WTC11 (cell line): ENCODE measurements around the gene BRINP1. TPM values are rescaled to one million over a fixed set of nuclear protein-coding genes. Genes with fewer than 3 reads are reported as not detected.
A peak's percentile ranks its signal among the peaks of the same experiment; 100 is the strongest.

Source experiments
- ATAC-seq: fragments of 200-7000 bp; cut with Tn5 transposase; 2 replicates; pipeline ENCODE4 v1.10.0; 2021; ENCODE audit warnings: mild to moderate bottlenecking, moderate library complexity
- CTCF ChIA-PET: fragments of 300-600 bp; sonication (Branson Sonifier 250); formaldehyde crosslinking; loops from one replicate; lab custom pipeline; 2021; ENCODE audit warnings: antibody characterized with exemption; lab: Charles Lee
- POLR2A ChIA-PET: fragments of 350-600 bp; sonication (Branson Sonifier 250); formaldehyde crosslinking; loops from one replicate; lab custom pipeline; 2021; ENCODE audit warnings: antibody characterized with exemption; lab: Charles Lee
- DNase-seq: peaks from one replicate; pipeline ENCODE4 v3.0.0; 2021; ENCODE audit warnings: low spot score
- H3K27ac Mint-ChIP-seq: 2 replicates; pipeline ENCODE4 v1.8.0; 2021; ENCODE audit warnings: mixed read lengths
- H3K27me3 Mint-ChIP-seq: 2 replicates; pipeline ENCODE4 v1.8.0; 2021; ENCODE audit warnings: low read depth, mild to moderate bottlenecking, moderate library complexity, mixed read lengths
- H3K36me3 Mint-ChIP-seq: 2 replicates; pipeline ENCODE4 v1.8.0; 2021; ENCODE audit warnings: mixed read lengths
- H3K4me1 Mint-ChIP-seq: 2 replicates; pipeline ENCODE4 v1.8.0; 2022; ENCODE audit warnings: mixed read lengths
- H3K4me3 Mint-ChIP-seq: 2 replicates; pipeline ENCODE4 v1.8.0; 2021; ENCODE audit warnings: mild to moderate bottlenecking, moderate library complexity, mixed read lengths
- H3K9me3 Mint-ChIP-seq: 2 replicates; pipeline ENCODE4 v1.8.0; 2021; ENCODE audit warnings: mixed read lengths
- ATF3 ChIP-seq: sonication (generic); formaldehyde crosslinking; conservative IDR thresholded peaks from 2 replicates; pipeline ENCODE4 v1.8.1; 2022; ENCODE audit warnings: mild to moderate bottlenecking, missing genetic modification reagents
- CTCF ChIP-seq: fragments of 200-600 bp; IDR thresholded peaks from 2 replicates; pipeline ENCODE4 v1.8.0; 2022; ENCODE audit warnings: antibody characterized with exemption
- E2F1 ChIP-seq: sonication (generic); formaldehyde crosslinking; IDR thresholded peaks from 2 replicates; pipeline ENCODE4 v1.8.0; 2022; ENCODE audit warnings: mild to moderate bottlenecking, missing genetic modification reagents
- ESRRA ChIP-seq: sonication (generic); formaldehyde crosslinking; IDR thresholded peaks from 2 replicates; pipeline ENCODE4 v1.8.1; 2022; ENCODE audit warnings: mild to moderate bottlenecking, missing genetic modification reagents, borderline replicate concordance
- FOXJ3 ChIP-seq: sonication (generic); formaldehyde crosslinking; IDR thresholded peaks from 2 replicates; pipeline ENCODE4 v1.9.0; 2021; ENCODE audit warnings: missing genetic modification reagents, mild to moderate bottlenecking, borderline replicate concordance
- FOXK1 ChIP-seq: sonication (generic); formaldehyde crosslinking; IDR thresholded peaks from 2 replicates; pipeline ENCODE4 v1.8.0; 2022; ENCODE audit warnings: mild to moderate bottlenecking, moderate library complexity, missing genetic modification reagents
- GABPB1 ChIP-seq: sonication (generic); formaldehyde crosslinking; IDR thresholded peaks from 2 replicates; pipeline ENCODE4 v1.8.1; 2023; ENCODE audit warnings: mild to moderate bottlenecking, missing genetic modification reagents
- GTF2I ChIP-seq: fragments of 250-450 bp; sonication (Bioruptor Pico); conservative IDR thresholded peaks from 2 replicates; pipeline ENCODE4 v1.4.0; 2021; ENCODE audit warnings: mild to moderate bottlenecking
- IRF1 ChIP-seq: sonication (generic); formaldehyde crosslinking; IDR thresholded peaks from 2 replicates; pipeline ENCODE4 v1.8.0; 2023; ENCODE audit warnings: missing genetic modification reagents
- IRF2 ChIP-seq: sonication (generic); formaldehyde crosslinking; IDR thresholded peaks from 2 replicates; pipeline ENCODE4 v1.8.0; 2022; ENCODE audit warnings: low read depth, missing genetic modification reagents, borderline replicate concordance
- NFYB ChIP-seq: sonication (generic); formaldehyde crosslinking; conservative IDR thresholded peaks from 2 replicates; pipeline ENCODE4 v1.8.0; 2022; ENCODE audit warnings: low read depth, missing genetic modification reagents
- RORB ChIP-seq: fragments of 250-450 bp; sonication (Bioruptor Pico); IDR thresholded peaks from 2 replicates; pipeline ENCODE4 v1.9.0; 2021; ENCODE audit warnings: mild to moderate bottlenecking
- SP1 ChIP-seq: sonication (generic); formaldehyde crosslinking; conservative IDR thresholded peaks from 2 replicates; pipeline ENCODE4 v1.8.1; 2022; ENCODE audit warnings: missing genetic modification reagents
- TP53 ChIP-seq: sonication (generic); formaldehyde crosslinking; IDR thresholded peaks from 2 replicates; pipeline ENCODE4 v1.8.1; 2023; ENCODE audit warnings: mild to moderate bottlenecking, missing genetic modification reagents
- USF1 ChIP-seq: sonication (generic); formaldehyde crosslinking; IDR thresholded peaks from 2 replicates; pipeline ENCODE4 v1.8.0; 2022; ENCODE audit warnings: mild to moderate bottlenecking, missing genetic modification reagents
- ZBTB21 ChIP-seq: sonication (generic); formaldehyde crosslinking; IDR thresholded peaks from 2 replicates; pipeline ENCODE4 v1.8.1; 2023; ENCODE audit warnings: mild to moderate bottlenecking, missing genetic modification reagents, borderline replicate concordance
- ZNF121 ChIP-seq: sonication (generic); formaldehyde crosslinking; IDR thresholded peaks from 2 replicates; pipeline ENCODE4 v1.8.0; 2023; ENCODE audit warnings: missing genetic modification reagents
- ZNF512 ChIP-seq: sonication (generic); formaldehyde crosslinking; IDR thresholded peaks from 2 replicates; pipeline ENCODE4 v1.8.1; 2022; ENCODE audit warnings: missing genetic modification reagents, borderline replicate concordance
- ZNF671 ChIP-seq: fragments of 250-450 bp; sonication (Bioruptor Pico); IDR thresholded peaks from 2 replicates; pipeline ENCODE4 v1.8.0; 2021; ENCODE audit warnings: mild to moderate bottlenecking
- total RNA-seq: library from RNA; stranded (reverse); gene quantifications from 3 replicates; pipeline ENCODE4 v1.2.3, GENCODE V29; 2021

Gene BRINP1
- total RNA-seq, 1 experiment from 2014 or later = 19.5 TPM

- POLR2A ChIA-PET = no interaction called here
- H3K4me3 Mint-ChIP-seq = no peak overlapping the region
- peaks cover 20% of the 10 kb centered on the region for H3K9me3 Mint-ChIP-seq
- H3K27ac Mint-ChIP-seq = no peak overlapping the region
- peaks cover 5% of the 10 kb centered on the region; the same call in 1 of the 2 replicates for H3K27me3 Mint-ChIP-seq
- peaks cover 26% of the 10 kb centered on the region for H3K36me3 Mint-ChIP-seq
- ATAC-seq = peak; percentile 50
- no peak for TF ChIP-seq CTCF
- no peak for DNase-seq
- H3K4me1 Mint-ChIP-seq = peaks cover 64% of the 10 kb centered on the region
- CTCF ChIA-PET = interaction anchor here (1.7 kb wide), 1 partner anchor 48 kb away, joined by 3 read pairs; no protein-coding TSS in a partner anchor
Observed at GRCh38 chr9:119332522-119332921, 36.7 kb downstream of the BRINP1 start.

GRCh38 chr9:119322184-119322583 is 47.1 kb downstream of the BRINP1 start:
- no peak for DNase-seq
- CTCF ChIA-PET = interaction anchor here (1.0 kb wide), 1 partner anchor 43 kb away, joined by 3 read pairs; no protein-coding TSS in a partner anchor

GRCh38 chr9:119318371-119318770 is 50.9 kb downstream of the BRINP1 start:
- Mint-ChIP-seq H3K27ac (no peak overlapping the region), H3K27me3 (no peaks in the 10 kb centered on the region), H3K36me3 (no peaks in the 10 kb centered on the region), H3K4me3 (no peak overlapping the region), H3K4me1 (peaks cover 15% of the 10 kb centered on the region), H3K9me3 (no peaks in the 10 kb centered on the region)
- DNase-seq = peak; percentile 16
- ATAC-seq = peak; percentile 71
- ChIA-PET CTCF (no interaction called here), POLR2A (no interaction called here)
- TF ChIP-seq ZNF512 (CRISPR knock-in tag) = no peak
- TF ChIP-seq ZNF671 (CRISPR knock-in tag) = no peak
- no peak for TF ChIP-seq FOXJ3 (CRISPR knock-in tag)
- no peak for TF ChIP-seq ZBTB21
- TF ChIP-seq NFYB (CRISPR knock-in tag) = no peak

More at GRCh38 chr9:119322184-119322583, 47.1 kb downstream of the BRINP1 start:
- TF ChIP-seq GABPB1 (0 out of 2 replicates have a peak, but pooled peaks have one; percentile 14), E2F1 (CRISPR knock-in tag) (no peak)
- peaks cover 15% of the 10 kb centered on the region for H3K4me1 Mint-ChIP-seq
- H3K36me3 Mint-ChIP-seq = no peaks in the 10 kb centered on the region
- no peak overlapping the region for H3K4me3 Mint-ChIP-seq
- no peaks in the 10 kb centered on the region for H3K27me3 Mint-ChIP-seq
- H3K27ac Mint-ChIP-seq = 0 out of 2 replicates have a peak overlapping the region, but pooled peaks have one; percentile 18
- POLR2A ChIA-PET = no interaction called here
- peak; percentile 34; the same call in 1 of the 2 replicates for ATAC-seq
- H3K9me3 Mint-ChIP-seq = no peaks in the 10 kb centered on the region

- ChIA-PET POLR2A (no interaction called here), CTCF (interaction anchor here (1.4 kb wide), 2 partner anchors 24 to 36 kb away, joined by 3 to 4 read pairs; no protein-coding TSS in a partner anchor)
- H3K36me3 Mint-ChIP-seq = peaks cover 12% of the 10 kb centered on the region
- no peaks in the 10 kb centered on the region for H3K9me3 Mint-ChIP-seq
- no peak overlapping the region for H3K27ac Mint-ChIP-seq
- H3K4me1 Mint-ChIP-seq = peaks cover 12% of the 10 kb centered on the region
- no peak overlapping the region for H3K4me3 Mint-ChIP-seq
- DNase-seq = no peak
- TF ChIP-seq ZNF121 (CRISPR knock-in tag) = no peak
- no peak for TF ChIP-seq IRF1 (CRISPR knock-in tag)
- no peak for TF ChIP-seq GTF2I (CRISPR knock-in tag)
- TF ChIP-seq ATF3 (CRISPR knock-in tag) = no peak
- no peak for TF ChIP-seq IRF2 (CRISPR knock-in tag)
- no peak for TF ChIP-seq TP53 (CRISPR knock-in tag)
- no peak for TF ChIP-seq RORB (CRISPR knock-in tag)
- TF ChIP-seq FOXJ3 (CRISPR knock-in tag) = no peak
- TF ChIP-seq USF1 (CRISPR knock-in tag) = no peak
- TF ChIP-seq FOXK1 (CRISPR knock-in tag) = no peak
- TF ChIP-seq CTCF = no peak
- TF ChIP-seq SP1 = no peak
- no peak for TF ChIP-seq ZNF671 (CRISPR knock-in tag)
- TF ChIP-seq ESRRA (CRISPR knock-in tag) = no peak
- H3K27me3 Mint-ChIP-seq = no peaks in the 10 kb centered on the region
- no peak for ATAC-seq
Observed at GRCh38 chr9:119313846-119314245, 55.4 kb downstream of the BRINP1 start.
